Astrocyte of the spinal cord (primary cell): Measurements from ENCODE around the gene SLC2A8.

Source experiments
- DNase-seq: peaks from one replicate; pipeline ENCODE4 v3.0.0; 2011; ENCODE audit warnings: low read depth, low spot score
- H3K4me3 ChIP-seq: 2 replicates; pipeline ENCODE4 v1.5.1; 2011; ENCODE audit warnings: low read depth, mild to moderate bottlenecking, low read length, moderate library complexity
- in situ Hi-C: cut with HindIII; loops from 2 replicates; pipeline ENCODE4 v1.10.0; 2017; ENCODE audit warnings: low sequenced_read_pairs
- TF ChIP-seq, protein P1 (sequence below): IDR thresholded peaks from 2 replicates; pipeline ENCODE4 v1.5.1; 2012; ENCODE audit warnings: low read depth, mild to moderate bottlenecking, low read length, inconsistent platforms

The SLC2A8 gene

DNA sequence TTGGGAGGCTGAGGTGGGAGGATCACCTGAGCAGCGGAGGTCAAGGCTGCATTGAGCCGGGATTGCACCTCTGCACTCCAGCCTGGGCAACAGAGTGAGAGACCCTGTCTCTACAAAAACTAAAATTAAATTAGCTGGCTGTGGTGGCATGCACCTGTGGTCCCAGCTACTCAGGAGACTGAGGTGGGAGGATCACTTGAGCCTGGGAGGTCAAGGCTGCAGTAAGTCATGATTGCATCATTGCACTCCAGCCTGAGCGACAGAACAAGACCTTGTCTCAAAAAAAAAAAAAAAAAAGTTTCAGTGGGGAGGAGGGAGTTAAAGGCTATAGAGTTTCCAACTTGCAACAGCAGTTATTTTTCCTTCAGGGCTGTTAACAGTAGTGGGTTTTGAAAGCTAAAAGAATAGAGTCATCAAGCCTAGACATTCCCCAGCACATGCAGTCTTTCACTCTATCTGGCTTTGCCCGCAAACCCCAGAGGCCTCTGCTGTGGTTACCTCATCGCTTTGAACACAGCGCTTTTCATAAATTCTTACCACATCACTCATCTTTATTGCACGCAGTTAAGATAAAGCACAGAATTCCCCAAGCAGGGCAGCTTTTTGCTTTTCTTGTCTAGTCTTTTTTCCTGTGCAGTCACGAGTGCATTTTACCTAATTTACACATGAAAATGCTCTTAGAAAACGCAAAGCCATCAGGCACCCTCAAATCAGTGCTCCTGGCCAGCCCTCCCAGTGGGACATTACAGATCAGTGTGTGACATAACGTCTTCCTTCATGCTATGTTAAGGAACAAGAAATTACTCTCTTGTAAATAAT lies 8.7 kb upstream of the SLC2A8 start:
- H3K4me3 ChIP-seq: no peak overlapping the region
- TF ChIP-seq, protein P1, sequence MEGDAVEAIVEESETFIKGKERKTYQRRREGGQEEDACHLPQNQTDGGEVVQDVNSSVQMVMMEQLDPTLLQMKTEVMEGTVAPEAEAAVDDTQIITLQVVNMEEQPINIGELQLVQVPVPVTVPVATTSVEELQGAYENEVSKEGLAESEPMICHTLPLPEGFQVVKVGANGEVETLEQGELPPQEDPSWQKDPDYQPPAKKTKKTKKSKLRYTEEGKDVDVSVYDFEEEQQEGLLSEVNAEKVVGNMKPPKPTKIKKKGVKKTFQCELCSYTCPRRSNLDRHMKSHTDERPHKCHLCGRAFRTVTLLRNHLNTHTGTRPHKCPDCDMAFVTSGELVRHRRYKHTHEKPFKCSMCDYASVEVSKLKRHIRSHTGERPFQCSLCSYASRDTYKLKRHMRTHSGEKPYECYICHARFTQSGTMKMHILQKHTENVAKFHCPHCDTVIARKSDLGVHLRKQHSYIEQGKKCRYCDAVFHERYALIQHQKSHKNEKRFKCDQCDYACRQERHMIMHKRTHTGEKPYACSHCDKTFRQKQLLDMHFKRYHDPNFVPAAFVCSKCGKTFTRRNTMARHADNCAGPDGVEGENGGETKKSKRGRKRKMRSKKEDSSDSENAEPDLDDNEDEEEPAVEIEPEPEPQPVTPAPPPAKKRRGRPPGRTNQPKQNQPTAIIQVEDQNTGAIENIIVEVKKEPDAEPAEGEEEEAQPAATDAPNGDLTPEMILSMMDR: no peak
- in situ Hi-C loops: no loop called here
- peak; percentile 98 for DNase-seq

DNA sequence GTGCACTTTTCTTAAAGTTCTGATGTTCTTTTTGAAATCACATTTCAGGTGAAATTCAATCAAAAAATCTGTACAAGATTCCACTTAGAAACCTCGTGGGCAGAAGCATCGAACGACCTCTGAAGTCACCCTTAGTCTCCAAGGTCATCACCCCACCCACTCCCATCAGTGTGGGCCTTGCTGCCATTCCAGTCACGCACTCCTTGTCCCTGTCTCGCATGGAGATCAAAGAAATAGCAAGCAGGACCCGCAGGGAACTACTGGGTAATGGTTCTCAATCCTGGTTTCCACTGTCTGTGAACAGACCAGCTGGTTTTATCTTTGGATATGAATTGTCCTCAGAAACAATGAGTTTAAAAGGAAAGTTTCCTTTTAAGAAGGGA lies 8.1 kb upstream of the SLC2A8 start:
- DNase-seq: no peak
- TF ChIP-seq, protein P1: no peak
- H3K4me3 ChIP-seq: no peak overlapping the region
- in situ Hi-C loops: no loop called here

DNA sequence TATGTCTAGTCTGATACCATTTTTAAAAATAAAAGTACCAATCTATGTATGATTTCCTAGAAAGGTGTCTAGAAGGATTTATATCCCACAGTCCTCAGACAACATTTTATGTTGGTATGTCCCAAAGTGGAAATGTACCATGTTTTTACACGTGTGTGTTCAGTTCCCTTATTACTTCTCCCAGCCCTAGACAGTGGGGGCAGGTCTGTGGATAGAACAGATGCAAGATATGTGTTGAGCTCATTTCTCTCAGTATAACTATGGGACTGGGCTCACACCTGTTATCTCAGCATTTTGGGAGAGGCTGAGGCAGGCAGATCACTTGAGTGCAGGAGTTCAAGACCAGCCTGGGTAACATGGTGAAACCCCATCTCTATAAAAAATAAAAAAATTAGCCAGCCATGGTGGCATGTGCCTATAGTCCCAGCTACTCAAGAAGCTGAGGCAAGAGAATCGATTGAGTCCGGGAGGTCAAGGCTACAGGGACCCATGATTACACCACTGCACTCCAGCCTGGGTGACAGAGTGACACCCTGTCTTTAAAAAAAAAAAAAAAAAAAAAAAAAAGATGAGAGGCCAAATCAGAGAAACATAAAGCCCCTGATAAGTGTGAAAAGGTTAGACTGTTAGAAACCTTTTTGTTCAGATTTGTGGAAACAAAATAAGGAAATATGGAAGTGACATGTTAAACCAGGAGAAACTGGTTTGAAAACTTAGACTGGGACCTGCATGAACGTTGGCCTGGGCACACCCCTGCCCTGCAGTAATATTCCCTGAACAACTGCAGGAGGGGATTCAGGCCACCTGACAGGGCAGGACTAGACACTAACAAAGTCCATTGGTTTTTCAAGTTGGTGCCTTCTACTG lies 7.4 kb upstream of the SLC2A8 start:
- in situ Hi-C loops: no loop called here
- no peak overlapping the region for H3K4me3 ChIP-seq
- TF ChIP-seq, protein P1: no peak
- no peak for DNase-seq

DNA sequence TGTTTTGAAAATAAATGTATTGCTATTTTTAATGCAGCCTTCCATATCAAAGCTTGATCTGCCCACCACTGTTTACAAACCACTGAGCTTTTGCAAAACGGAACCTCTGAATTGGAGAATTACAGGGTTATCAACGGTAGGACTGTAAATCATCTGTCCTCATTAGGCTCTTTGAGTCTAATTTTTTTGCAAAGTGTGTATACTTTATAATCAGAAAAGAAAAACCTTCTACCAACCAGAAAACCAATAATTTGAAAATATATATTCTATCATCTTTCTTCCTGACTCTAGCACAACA lies 6.8 kb upstream of the SLC2A8 start:
- TF ChIP-seq, protein P1: no peak
- in situ Hi-C loops: no loop called here
- no peak overlapping the region for H3K4me3 ChIP-seq
- no peak for DNase-seq

DNA sequence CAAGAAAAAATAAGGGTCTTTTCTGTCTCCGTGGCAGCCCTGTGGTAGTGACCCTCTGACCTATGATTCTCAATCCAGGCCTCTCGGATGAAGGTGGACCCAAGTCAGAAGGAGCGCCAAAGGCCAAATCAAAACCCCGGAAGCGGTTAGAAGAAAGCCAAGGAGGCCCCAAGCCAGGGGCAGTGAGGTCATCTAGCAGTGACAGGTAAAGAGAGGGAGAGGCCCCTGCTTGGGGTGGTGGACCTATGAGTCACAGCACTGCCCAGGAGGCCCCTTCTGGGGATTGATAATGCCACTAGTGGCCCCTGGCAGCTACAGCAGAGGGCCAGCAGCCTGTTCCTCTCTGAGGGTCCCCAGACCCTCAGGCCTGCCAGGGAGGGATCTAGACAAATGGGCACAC lies 6.4 kb upstream of the SLC2A8 start:
- in situ Hi-C loops: no loop called here

DNA sequence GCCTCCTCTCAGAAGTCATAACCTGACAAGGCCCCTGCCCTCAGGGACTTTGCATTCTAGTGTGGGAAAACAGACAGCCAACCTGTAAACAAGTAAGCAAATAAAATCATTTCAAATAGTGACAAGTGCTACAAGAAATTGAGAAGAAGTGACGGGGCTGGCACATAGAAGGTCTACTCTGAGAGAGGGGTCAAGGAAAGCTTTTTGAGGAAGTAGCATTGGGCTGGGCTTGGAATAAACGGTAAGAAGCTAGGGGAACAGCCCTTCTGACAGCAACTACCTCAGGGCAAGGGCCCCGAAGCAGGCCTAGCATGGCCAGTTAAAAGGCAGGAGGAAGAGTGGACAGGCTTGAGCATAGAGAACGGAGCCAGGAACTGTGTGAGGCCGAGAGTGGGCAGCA lies 4.8 kb upstream of the SLC2A8 start:
- TF ChIP-seq, protein P1: no peak
- no peak for DNase-seq
- H3K4me3 ChIP-seq: no peak overlapping the region
- in situ Hi-C loops: no loop called here

More for the DNA sequence above, 6.4 kb upstream of the SLC2A8 start:
- TF ChIP-seq, protein P1: no peak
- no peak overlapping the region for H3K4me3 ChIP-seq
- no peak for DNase-seq
